PC-9 (cell line): ENCODE measurements around the gene GRIK3.

Experiments used
- EZH2 ChIP-seq: fragments of 200-600 bp; sonication (generic); IDR thresholded peaks from 2 replicates; pipeline ENCODE4 v1.8.0; 2017; ENCODE audit warnings: antibody characterized with exemption, low read depth
- TF ChIP-seq, protein P1 (sequence below): fragments of 200-600 bp; sonication (generic); conservative IDR thresholded peaks from 2 replicates; pipeline ENCODE4 v1.6.1; 2017; ENCODE audit warnings: mixed run types, antibody characterized with exemption, mild to moderate bottlenecking, moderate library complexity

GRCh38 chr1:36908096-36908495 is 126.2 kb downstream of the GRIK3 start:
- TF ChIP-seq, protein P1, sequence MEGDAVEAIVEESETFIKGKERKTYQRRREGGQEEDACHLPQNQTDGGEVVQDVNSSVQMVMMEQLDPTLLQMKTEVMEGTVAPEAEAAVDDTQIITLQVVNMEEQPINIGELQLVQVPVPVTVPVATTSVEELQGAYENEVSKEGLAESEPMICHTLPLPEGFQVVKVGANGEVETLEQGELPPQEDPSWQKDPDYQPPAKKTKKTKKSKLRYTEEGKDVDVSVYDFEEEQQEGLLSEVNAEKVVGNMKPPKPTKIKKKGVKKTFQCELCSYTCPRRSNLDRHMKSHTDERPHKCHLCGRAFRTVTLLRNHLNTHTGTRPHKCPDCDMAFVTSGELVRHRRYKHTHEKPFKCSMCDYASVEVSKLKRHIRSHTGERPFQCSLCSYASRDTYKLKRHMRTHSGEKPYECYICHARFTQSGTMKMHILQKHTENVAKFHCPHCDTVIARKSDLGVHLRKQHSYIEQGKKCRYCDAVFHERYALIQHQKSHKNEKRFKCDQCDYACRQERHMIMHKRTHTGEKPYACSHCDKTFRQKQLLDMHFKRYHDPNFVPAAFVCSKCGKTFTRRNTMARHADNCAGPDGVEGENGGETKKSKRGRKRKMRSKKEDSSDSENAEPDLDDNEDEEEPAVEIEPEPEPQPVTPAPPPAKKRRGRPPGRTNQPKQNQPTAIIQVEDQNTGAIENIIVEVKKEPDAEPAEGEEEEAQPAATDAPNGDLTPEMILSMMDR: no peak
- TF ChIP-seq EZH2: no peak
